ENCODE measurements around the gene ANKRD39.
"Not testable (repeated sequence)": the region's sequence is repeated elsewhere in the genome, so short reads cannot be mapped to it uniquely, and the experiment has no call there.

ANKRD39 gene
- total RNA-seq: 0.55 to 2.4 (median 1.4) reads per million in 18 experiments

GRCh38 chr2:96857667-96858372 lies at the start of gene ANKRD39:
ANKRD39 (minus strand) TSS chr2:96858016; CDS start chr2:96857987, 29 bp downstream.
- peak; percentile 99 for DNase-seq

- DNase-seq: no peak
Measured at GRCh38 chr2:96906729-96907114, 48.9 kb upstream of the ANKRD39 start.

GRCh38 chr2:96903815-96904214 lies 46.0 kb upstream of the ANKRD39 start:
- no peak for DNase-seq

GRCh38 chr2:96903318-96903717 lies 45.5 kb upstream of the ANKRD39 start:
- DNase-seq: no peak

GRCh38 chr2:96900237-96900636 lies 42.4 kb upstream of the ANKRD39 start:
- DNase-seq: no peak

- no peak for DNase-seq
Measured at GRCh38 chr2:96899413-96899741, 41.6 kb upstream of the ANKRD39 start.

- peak; percentile 14 to 45 for DNase-seq
Measured at GRCh38 chr2:96898641-96899412, 41.0 kb upstream of the ANKRD39 start.

- DNase-seq: no peak
Measured at GRCh38 chr2:96898135-96898505, 40.3 kb upstream of the ANKRD39 start.

GRCh38 chr2:96897491-96898134 lies 39.8 kb upstream of the ANKRD39 start:
- peak; percentile 43 to 78 for DNase-seq

GRCh38 chr2:96895746-96896651 lies 38.2 kb upstream of the ANKRD39 start:
- DNase-seq: no peak

- DNase-seq: no peak
Measured at GRCh38 chr2:96895032-96895745, 37.4 kb upstream of the ANKRD39 start.

- no peak for DNase-seq
Measured at GRCh38 chr2:96894151-96894531, 36.3 kb upstream of the ANKRD39 start.

- DNase-seq: no peak
Measured at GRCh38 chr2:96893289-96894150, 35.7 kb upstream of the ANKRD39 start.

- no peak for DNase-seq
Measured at GRCh38 chr2:96891591-96892333, 33.9 kb upstream of the ANKRD39 start.

- DNase-seq: no peak
Measured at GRCh38 chr2:96890726-96891385, 33.0 kb upstream of the ANKRD39 start.

GRCh38 chr2:96890252-96890651 lies 32.4 kb upstream of the ANKRD39 start:
- DNase-seq: no peak

- not testable (repeated sequence) for DNase-seq
Measured at GRCh38 chr2:96889502-96889901, 31.7 kb upstream of the ANKRD39 start.

GRCh38 chr2:96888072-96889011 lies 30.5 kb upstream of the ANKRD39 start:
- DNase-seq: peak; percentile 75 to 80

Measured in inflammatory macrophage (primary cell).